ENCODE measurements around the gene DGCR6.

DNA sequence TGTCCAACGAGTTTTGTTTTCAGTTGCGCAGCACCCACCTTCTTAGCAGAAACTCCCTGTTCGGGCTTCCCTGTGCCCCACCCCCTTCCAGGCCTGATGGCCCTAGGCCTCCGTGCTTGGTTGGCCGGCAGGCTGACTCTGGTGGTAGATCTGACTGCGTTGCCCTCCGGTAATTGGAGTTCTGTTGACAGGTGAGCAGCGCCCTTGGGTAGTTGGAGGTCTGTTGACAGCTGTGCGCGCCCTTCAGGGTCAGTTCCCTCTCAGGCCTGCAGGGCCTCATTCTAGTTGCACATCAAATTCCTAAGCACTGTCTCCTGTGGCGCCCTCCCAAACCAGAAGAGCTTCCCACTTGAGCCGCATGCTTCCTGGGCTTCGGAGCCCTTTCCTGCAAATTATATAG lies 776 bp downstream of the DGCR6 start:
- TF ChIP-seq, protein P1, sequence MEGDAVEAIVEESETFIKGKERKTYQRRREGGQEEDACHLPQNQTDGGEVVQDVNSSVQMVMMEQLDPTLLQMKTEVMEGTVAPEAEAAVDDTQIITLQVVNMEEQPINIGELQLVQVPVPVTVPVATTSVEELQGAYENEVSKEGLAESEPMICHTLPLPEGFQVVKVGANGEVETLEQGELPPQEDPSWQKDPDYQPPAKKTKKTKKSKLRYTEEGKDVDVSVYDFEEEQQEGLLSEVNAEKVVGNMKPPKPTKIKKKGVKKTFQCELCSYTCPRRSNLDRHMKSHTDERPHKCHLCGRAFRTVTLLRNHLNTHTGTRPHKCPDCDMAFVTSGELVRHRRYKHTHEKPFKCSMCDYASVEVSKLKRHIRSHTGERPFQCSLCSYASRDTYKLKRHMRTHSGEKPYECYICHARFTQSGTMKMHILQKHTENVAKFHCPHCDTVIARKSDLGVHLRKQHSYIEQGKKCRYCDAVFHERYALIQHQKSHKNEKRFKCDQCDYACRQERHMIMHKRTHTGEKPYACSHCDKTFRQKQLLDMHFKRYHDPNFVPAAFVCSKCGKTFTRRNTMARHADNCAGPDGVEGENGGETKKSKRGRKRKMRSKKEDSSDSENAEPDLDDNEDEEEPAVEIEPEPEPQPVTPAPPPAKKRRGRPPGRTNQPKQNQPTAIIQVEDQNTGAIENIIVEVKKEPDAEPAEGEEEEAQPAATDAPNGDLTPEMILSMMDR (IDR thresholded peaks at IDR 0.05 in 2 of 3, conservative IDR thresholded peaks at IDR 0.05 in 1 of 3; ENCODE audit: control insufficient read depth in 2 of 3, extremely low read depth in 1 of 3, insufficient read depth in 1 of 3, low read depth in 3 of 3, low read length in 3 of 3) = no peak
- TF ChIP-seq EGR1 (IDR thresholded peaks at IDR 0.05; ENCODE audit: borderline replicate concordance in 1 of 2, low read depth in 2 of 2, low read length in 2 of 2) (no peak), TAF1 (IDR thresholded peaks at IDR 0.05; ENCODE audit: borderline replicate concordance, low read depth, low read length) (no peak), POLR2A (IDR thresholded peaks at IDR 0.05; ENCODE audit: low read depth, low read length) (no peak), NR2C2 (IDR thresholded peaks at IDR 0.05; ENCODE audit: borderline replicate concordance, control insufficient read depth, insufficient read length, low read depth) (no peak), RAD21 (IDR thresholded peaks at IDR 0.05; ENCODE audit: insufficient read depth, low read depth, low read length) (no peak), CHD2 (IDR thresholded peaks at IDR 0.05; ENCODE audit: borderline replicate concordance, low read depth, low read length) (no peak), BHLHE40 (IDR thresholded peaks at IDR 0.05; ENCODE audit: borderline replicate concordance in 1 of 2, low read depth in 2 of 2, low read length in 1 of 2) (no peak), YBX1 (IDR thresholded peaks at IDR 0.05) (no peak), RAD51 (IDR thresholded peaks at IDR 0.05) (no peak), CBX5 (IDR thresholded peaks at IDR 0.05; ENCODE audit: low read depth) (no peak), SMAD1 (IDR thresholded peaks at IDR 0.05; ENCODE audit: low read depth, partially characterized antibody) (no peak), GABPA (IDR thresholded peaks at IDR 0.05; ENCODE audit: low read depth) (no peak), JUND (IDR thresholded peaks at IDR 0.05; ENCODE audit: low read depth, low read length) (no peak)
